NCI-H526 treated with DMSO at 0.1 percent for 48 hours (cell line): ENCODE data around the gene USP20.
A peak's percentile ranks its signal among the peaks of the same experiment; 100 is the strongest.
"Not testable (repeated sequence)": the region's sequence is repeated elsewhere in the genome, so short reads cannot be mapped to it uniquely, and the experiment has no call there.

Experiments used
- DNase-seq: peaks from one replicate; lab custom pipeline; 2025; lab: John Stamatoyannopoulos, UW

USP20 gene

DNA sequence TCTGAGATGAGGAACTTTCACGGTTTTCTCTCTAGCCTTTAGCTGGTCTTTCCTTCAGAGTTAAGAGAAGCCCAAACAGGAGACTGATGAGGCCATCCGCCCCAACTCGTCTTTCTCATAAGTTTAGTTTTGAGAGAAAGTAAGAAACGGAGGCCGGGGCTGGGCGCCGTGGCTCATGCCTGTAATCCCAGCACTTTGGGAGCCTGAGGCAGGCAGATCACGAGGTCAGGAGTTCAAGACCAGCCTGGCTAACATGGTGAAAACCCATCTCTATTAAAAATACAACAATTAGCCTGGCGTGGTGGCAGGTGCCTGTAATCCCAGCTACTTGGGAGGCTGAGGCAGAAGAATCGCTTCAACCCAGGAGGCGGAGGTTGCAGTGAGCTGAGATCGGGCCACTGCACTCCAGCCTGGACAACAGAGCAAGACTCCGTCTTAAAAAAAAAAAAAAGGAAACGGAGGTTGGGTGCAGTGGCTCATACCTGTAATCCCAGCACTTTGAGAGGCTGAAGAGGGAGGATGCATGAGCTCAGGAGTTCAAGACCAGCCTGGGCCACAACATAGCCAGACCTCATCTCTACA is 55.6 kb downstream of the USP20 start:
- not testable (repeated sequence) for DNase-seq

DNA sequence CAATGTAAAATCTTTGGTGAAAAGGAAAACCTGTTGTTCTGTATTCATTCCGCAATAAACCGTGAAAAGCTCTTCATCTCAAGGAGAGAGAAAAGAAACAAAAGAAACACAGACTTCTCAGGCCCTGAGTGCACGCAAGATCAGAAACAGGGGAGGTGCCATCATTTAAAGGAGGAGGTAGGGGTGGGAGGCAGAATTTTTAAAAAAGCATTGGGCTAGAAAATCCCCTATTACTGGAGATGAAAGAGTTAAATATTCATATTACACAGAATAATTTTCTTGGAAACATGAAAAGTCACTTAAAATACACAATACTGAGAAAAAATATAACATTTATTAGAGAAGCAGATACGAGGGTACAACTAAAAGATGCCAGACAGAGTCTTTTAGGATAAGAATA is 56.3 kb downstream of the USP20 start:
- no peak for DNase-seq

GRCh38 chr9:129894120-129894823 is 59.0 kb downstream of the USP20 start:
- peak; percentile 45 for DNase-seq

DNA sequence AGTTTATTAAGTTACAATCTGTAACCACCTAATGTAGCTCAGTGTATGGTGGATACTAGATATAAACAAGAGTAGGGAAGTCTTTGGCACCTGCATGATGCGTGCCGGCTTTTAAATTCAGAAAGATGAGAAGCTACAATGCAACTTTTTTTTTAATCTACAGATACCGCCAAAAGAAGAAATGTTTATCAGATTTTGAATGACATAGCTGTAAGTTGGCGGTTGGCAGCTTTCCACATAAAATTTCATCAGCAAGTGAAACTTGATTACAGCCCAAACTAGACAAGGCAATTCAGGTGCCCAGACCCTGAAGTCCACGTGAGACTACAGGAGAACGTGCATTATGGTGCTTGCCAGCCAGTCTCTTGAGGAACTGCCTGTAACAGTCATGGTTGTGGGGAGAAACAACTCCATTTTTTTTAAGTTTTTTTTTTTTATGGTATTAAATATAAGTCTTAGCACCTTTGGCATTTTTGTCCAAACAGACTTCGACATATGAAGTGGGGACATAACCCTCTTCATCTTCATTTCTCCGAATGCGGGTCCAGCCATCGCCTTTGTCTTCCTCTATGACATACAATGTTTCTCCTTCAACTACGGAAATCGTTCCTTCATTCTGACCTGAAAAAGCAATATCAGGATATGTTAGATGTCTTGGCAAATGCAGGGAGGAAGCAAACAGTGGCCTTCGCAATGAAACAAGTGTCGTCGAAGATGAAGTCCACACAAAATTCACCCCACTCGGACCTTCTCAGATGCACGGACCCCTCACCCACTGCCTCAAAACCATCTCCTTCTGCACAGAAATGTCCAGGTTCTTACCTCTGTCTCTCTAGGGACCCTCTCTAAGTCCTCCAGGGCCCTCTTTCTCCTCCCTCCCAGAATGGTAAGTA is 60.4 kb downstream of the USP20 start:
- DNase-seq = no peak

DNA sequence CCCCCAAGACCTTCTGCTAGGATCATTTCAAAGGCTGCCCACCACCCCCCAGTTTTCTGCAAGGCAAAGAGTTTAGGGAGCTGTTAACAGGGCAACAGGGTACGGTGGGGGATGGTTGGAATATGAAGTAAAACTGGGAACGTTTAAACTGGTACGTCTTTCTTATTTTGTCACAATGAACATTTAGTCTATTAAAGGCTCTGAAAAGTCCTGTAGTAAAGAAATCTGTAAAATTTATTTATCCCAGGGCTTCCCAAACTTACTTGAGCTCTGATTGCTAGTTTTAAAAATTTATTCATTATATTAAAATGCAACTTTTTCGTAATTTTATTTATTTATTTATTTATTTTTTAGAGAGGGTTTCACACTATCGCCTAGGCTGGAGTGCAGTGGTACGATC is 62.0 kb downstream of the USP20 start:
- DNase-seq = no peak

GRCh38 chr9:129898185-129898584 is 62.9 kb downstream of the USP20 start:
- DNase-seq = no peak

- DNase-seq = no peak
Measured at GRCh38 chr9:129899620-129900019, 64.4 kb downstream of the USP20 start.

- DNase-seq = no peak
Measured at GRCh38 chr9:129900263-129901027, 65.2 kb downstream of the USP20 start.

- no peak for DNase-seq
Measured at GRCh38 chr9:129901993-129902739, 66.9 kb downstream of the USP20 start.

GRCh38 chr9:129902740-129903134 is 67.5 kb downstream of the USP20 start:
- no peak for DNase-seq

- no peak for DNase-seq
Measured at GRCh38 chr9:129904734-129905133, 69.5 kb downstream of the USP20 start.

DNA sequence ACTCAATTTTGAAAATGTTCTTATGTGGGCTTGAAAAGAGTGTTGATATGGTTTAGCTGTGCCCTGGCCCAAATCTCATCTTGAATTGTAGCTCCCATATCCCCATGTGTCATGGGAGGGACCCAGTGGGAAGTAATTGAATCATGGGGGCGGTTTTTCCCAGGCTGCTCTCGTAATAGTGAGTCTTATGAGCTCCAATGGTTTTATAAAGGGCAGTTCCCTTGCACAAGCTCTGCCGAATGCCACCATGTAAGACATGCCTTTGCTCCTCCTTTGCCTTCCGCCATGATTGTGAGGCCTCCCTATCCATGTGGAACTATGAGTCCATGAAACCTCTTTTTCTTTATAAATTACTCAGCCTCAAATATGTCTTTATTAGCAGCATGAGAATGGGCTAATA is 71.0 kb downstream of the USP20 start:
- DNase-seq = no peak

- DNase-seq = no peak
Measured at GRCh38 chr9:129907201-129907600, 71.9 kb downstream of the USP20 start.

DNA sequence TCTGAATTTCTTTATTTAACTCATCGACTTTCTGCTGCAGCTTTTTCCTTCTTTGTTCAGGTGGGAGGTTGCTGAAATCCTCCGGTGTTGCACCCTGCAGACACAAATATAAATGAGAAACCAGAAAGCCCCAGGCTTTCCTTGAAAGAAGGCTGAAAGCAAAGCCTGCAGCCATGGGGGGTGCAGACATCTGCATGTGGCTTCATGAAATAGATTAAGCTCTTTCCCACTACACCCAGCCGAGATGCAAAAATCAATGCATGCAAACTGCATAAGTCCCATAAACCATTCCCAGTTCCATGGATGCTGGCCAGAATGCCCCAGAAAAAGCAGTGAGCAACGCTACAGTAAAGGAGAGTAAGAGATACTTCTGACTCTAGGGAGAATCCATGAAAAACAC is 73.6 kb downstream of the USP20 start:
- DNase-seq = no peak

DNA sequence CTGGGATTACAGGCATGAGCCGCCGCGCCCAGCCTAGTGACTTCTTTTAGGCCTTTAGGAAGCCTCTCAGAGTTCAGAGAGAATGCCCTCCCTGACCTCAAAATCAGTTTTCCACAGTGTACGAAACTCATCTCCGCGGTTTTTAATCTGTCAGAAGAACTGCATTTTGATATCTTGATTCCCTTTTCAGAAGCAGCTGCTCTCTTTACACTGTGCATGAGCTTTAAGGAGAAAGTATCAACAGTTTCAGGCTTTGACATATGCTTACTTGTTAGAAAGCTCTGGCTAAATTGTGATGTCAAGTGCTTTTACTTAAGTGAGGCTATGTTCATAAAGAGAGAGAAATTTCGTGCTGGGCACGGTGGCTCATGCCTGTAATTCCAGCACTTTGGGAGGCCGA is 74.6 kb downstream of the USP20 start:
- no peak for DNase-seq

GRCh38 chr9:129910628-129911567 is 75.6 kb downstream of the USP20 start:
- DNase-seq = no peak

GRCh38 chr9:129914051-129914450 is 78.8 kb downstream of the USP20 start:
- DNase-seq = no peak

GRCh38 chr9:129916707-129917106 is 81.4 kb downstream of the USP20 start:
- DNase-seq = no peak

GRCh38 chr9:129918296-129918950 is 83.2 kb downstream of the USP20 start:
- no peak for DNase-seq

GRCh38 chr9:129919277-129919676 is 84.0 kb downstream of the USP20 start:
- no peak for DNase-seq
